Thoracic aorta (tissue), 2 donors: ENCODE results near the gene PLEKHN1. TPM values are rescaled to one million over a fixed set of nuclear protein-coding genes. Genes with fewer than 3 reads are reported as not detected.
"Not testable (repeated sequence)": the region's sequence is repeated elsewhere in the genome, so short reads cannot be mapped to it uniquely, and the experiment has no call there.

ENCODE experiments used
- ATAC-seq: fragments of 150-250 bp; one replicate; pipeline ENCODE4 v1.8.0; 2017; ENCODE audit warnings: low read depth; ENCODE audit not compliant: insufficient number of reproducible peaks, low FRiP score
- DNase-seq: peaks from one replicate; pipeline ENCODE4 v3.0.0-alpha.2; 2020; ENCODE audit warnings: low spot score
- H3K27ac ChIP-seq, 2 donors: fragments of 200-600 bp; sonication (generic); 1 replicate in 1 of 2; 2 replicates in 1 of 2; pipeline ENCODE4 v1.5.1; 2016; ENCODE audit warnings: mild to moderate bottlenecking in 2 of 2, moderate library complexity in 2 of 2
- H3K27me3 ChIP-seq: fragments of 200-600 bp; sonication (generic); replicated peaks from 2 replicates; pipeline ENCODE4 v1.6.0; 2016; ENCODE audit warnings: mild to moderate bottlenecking; ENCODE audit not compliant: insufficient read depth
- H3K36me3 ChIP-seq: fragments of 200-600 bp; sonication (generic); one replicate; pipeline ENCODE4 v1.5.1; 2016
- H3K4me1 ChIP-seq, 2 donors: fragments of 200-600 bp; sonication (generic); 1 replicate in 1 of 2; 2 replicates in 1 of 2; pipeline versions ENCODE4 v1.5.1 to v1.6.0; 2016; ENCODE audit warnings: low read depth in 2 of 2, mild to moderate bottlenecking in 1 of 2; ENCODE audit not compliant: control insufficient read depth in 1 of 2
- H3K4me3 ChIP-seq: fragments of 200-600 bp; sonication (generic); 2 replicates; pipeline ENCODE4 v1.5.1; 2016; ENCODE audit warnings: mild to moderate bottlenecking
- H3K9me3 ChIP-seq: fragments of 200-600 bp; sonication (generic); 2 replicates; pipeline ENCODE4 v1.5.1; 2016
- total RNA-seq, 2 donors: library from RNA; depleted of rRNA; stranded (reverse); fragments of >200 nt; gene quantifications; one replicate each; pipeline versions ENCODE4 v1.1.0 to v1.2.3, GENCODE V29; 2016
- TF ChIP-seq, protein P1 (sequence below): fragments of 200-600 bp; sonication (generic); IDR thresholded peaks from one replicate; pipeline ENCODE4 v1.5.1; 2019; ENCODE audit warnings: antibody characterized with exemption

The PLEKHN1 gene
- total RNA-seq, 2 donors from 2014 or later: 0.27 TPM; not detected in 1

DNA sequence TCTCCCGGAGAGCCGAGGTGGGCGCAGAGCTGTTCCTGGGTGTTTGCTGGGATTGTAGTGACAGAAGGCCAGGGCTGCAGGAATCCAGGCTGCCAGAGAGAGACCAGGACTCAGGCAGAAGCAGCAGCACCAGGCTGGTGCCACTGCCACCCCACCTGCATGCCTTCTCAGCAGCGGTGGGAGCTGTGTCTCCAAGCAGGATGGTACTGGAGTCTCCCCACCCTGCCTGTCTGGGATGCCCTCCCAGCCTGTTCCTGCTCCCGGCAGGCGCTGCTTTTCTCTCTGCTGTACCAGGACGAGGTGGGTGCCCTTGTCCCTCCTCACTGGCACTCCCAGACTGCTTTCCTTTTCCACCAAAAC is 38.1 kb downstream of the PLEKHN1 start:
- TF ChIP-seq, protein P1, sequence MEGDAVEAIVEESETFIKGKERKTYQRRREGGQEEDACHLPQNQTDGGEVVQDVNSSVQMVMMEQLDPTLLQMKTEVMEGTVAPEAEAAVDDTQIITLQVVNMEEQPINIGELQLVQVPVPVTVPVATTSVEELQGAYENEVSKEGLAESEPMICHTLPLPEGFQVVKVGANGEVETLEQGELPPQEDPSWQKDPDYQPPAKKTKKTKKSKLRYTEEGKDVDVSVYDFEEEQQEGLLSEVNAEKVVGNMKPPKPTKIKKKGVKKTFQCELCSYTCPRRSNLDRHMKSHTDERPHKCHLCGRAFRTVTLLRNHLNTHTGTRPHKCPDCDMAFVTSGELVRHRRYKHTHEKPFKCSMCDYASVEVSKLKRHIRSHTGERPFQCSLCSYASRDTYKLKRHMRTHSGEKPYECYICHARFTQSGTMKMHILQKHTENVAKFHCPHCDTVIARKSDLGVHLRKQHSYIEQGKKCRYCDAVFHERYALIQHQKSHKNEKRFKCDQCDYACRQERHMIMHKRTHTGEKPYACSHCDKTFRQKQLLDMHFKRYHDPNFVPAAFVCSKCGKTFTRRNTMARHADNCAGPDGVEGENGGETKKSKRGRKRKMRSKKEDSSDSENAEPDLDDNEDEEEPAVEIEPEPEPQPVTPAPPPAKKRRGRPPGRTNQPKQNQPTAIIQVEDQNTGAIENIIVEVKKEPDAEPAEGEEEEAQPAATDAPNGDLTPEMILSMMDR: no peak
- Histone ChIP-seq H3K4me3 (no peak overlapping the region), H3K9me3 (no peaks in the 10 kb centered on the region), H3K36me3 (no peaks in the 10 kb centered on the region), H3K27me3 (no peaks in the 10 kb centered on the region), H3K4me1 (peaks cover 4 to 28% of the 10 kb centered on the region in 2 donors), H3K27ac (no peak overlapping the region)
- ATAC-seq: no peak
- DNase-seq: no peak

DNA sequence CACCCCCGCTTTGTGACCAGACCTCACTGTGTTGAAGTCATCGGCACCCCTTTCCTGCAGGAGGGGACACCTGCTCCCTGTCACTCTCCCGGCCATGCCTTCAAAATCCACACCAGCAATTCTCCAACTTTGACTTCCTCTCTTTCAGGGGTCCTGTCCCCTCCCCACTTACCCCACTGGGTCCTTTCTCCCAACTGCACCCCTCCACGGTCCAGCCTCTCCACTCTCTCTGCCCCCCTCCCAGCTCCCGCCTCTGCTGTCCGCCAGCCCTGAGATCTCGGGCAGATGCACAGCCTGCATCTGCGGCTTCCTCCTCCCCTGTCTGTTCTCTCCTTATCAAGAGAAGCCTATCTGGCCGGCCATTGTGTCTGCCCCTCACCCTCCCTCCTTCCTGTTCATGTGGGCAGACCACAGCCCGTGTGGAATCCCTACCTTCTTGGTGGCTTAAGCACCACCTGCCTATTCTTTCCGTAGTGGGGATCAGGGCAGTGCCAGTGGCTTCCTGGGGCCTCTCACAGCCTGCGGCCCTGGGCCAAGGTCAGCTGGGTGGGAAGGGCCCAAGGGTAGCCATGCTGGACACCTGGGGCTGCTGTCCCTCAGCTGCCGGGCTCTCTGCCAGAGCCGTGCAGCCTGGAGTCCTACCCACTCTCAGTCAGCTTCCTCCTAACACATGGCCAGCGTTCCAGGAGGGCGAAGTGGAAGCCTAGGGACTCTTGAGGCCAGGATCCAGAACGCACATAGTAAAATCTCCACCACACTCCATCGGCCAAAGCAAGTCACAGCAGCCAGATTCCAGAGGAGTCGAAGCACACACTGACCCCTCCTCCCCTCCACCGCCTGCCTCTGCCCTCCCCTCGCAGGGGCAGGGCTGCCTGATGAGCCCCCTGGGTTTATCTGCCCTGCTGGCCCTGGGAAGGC is 38.8 kb downstream of the PLEKHN1 start:
- no peak overlapping the region for H3K27ac ChIP-seq
- no peak for ATAC-seq
- H3K27me3 ChIP-seq: no peaks in the 10 kb centered on the region
- peaks cover 4 to 28% of the 10 kb centered on the region in 2 donors for H3K4me1 ChIP-seq
- H3K9me3 ChIP-seq: no peaks in the 10 kb centered on the region
- DNase-seq: no peak
- TF ChIP-seq, protein P1: no peak
- H3K36me3 ChIP-seq: no peaks in the 10 kb centered on the region
- no peak overlapping the region for H3K4me3 ChIP-seq

DNA sequence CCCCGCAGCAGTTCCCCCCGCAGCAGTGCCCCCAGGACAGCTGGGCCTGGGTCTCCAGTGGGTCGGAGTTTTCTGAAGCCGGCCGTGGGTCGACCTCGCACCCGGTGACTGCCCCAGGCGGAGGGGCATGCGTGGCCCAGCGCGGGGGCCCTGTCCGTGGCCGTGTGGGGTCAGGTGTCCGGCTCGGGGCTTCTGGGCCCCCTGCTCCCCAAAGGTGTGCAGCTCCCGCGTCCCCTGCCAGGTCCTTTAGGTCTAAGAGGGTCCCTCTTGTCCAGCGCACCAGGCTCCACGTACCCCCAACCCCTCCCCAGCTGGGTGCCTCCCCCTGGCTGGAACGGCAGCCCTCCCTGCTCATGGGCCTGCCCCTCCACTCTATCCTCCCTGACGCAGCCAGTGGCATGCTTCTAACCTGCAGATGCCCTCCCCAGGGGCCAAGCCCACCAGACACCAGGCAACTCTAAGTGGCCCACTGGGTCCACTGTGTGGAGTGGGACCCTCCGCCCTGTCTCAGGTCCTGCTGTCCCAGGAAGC is 39.6 kb downstream of the PLEKHN1 start:
- DNase-seq: no peak
- no peak overlapping the region for H3K4me3 ChIP-seq
- H3K36me3 ChIP-seq: no peaks in the 10 kb centered on the region
- ATAC-seq: no peak
- no peaks in the 10 kb centered on the region for H3K27me3 ChIP-seq
- TF ChIP-seq, protein P1: no peak
- H3K4me1 ChIP-seq: peaks cover 4 to 24% of the 10 kb centered on the region in 2 donors
- no peaks in the 10 kb centered on the region for H3K9me3 ChIP-seq
- no peak overlapping the region for H3K27ac ChIP-seq

DNA sequence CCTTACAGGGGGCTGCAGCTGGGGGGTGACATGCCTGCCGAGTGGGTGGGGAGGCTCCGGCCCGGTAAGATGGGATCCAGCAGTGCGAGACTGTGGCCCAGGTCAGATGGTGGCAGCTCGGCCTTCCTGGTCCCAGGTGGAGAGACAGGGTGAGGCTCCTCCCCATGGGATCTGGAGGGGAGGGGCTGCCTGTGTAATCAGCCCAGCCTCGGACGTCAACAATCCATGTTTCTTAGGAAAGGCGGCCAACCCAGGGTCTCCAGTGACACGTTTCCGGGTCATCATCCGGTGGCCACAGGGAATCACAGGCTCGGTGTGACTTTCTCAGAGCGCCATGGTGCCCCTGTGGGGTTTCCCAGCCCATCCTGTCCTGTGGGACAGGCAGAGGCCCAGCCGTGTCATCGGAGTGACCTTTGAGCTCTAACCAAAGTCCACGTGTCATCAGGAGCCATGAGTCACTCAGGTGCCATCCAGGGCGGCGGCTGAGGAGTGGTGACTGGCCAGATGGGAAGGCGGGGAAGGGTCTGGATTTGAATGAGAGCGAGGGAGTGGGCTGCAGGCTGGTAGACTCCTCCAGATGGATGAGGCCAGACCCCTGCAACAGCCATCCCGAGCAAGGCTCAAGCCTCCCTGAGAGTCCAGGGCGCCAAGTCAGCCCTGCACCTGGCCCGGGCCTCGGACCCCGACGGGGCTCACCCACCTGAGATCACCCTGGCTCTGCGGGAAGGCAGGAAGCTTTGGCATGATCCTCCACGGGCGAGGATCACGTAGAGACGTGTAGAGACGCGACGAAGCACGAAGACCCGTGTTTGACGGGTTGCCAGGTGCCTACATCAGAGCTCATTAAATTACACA is 40.2 kb downstream of the PLEKHN1 start:
- no peaks in the 10 kb centered on the region for H3K36me3 ChIP-seq
- DNase-seq (no peak), ATAC-seq (no peak)
- no peak overlapping the region for H3K27ac ChIP-seq
- no peaks in the 10 kb centered on the region for H3K27me3 ChIP-seq
- H3K4me3 ChIP-seq: no peak overlapping the region
- TF ChIP-seq, protein P1: no peak
- H3K9me3 ChIP-seq: no peaks in the 10 kb centered on the region
- H3K4me1 ChIP-seq: peaks cover 4 to 17% of the 10 kb centered on the region in 2 donors

DNA sequence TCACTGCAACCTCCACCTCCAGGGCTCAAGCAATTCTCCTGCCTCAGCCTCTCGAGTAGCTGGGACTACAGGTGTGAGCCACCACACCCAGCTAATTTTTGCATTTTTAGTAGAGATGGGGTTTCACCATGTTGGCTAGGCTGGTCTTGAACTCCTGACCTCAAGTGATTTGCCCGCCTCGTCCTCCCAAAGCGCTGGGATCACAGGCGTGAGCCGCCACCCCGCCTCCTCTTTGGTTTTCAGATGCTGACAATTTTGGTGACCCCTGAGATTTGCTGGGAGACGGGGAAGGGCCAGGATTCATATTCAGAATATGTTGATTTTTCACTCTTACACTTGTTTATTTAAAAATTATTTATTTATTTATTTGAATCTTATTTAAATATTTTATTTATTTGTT is 43.8 kb downstream of the PLEKHN1 start:
- H3K4me3 ChIP-seq, H3K36me3 ChIP-seq, DNase-seq, ATAC-seq, H3K27me3 ChIP-seq, H3K9me3 ChIP-seq, H3K27ac ChIP-seq: not testable (repeated sequence)
- peaks cover 7 to 24% of the 10 kb centered on the region in 2 donors for H3K4me1 ChIP-seq
